Vagina (tissue), 2 donors: Measurements from ENCODE around the gene CEBPE. TPM values are rescaled to one million over a fixed set of nuclear protein-coding genes. Genes with fewer than 3 reads are reported as not detected.

Source experiments
- DNase-seq, 2 donors: peaks; one replicate each; pipeline ENCODE4 v3.0.0-alpha.2; 2017; ENCODE audit errors: extremely low spot score in 2 of 2
- H3K27ac ChIP-seq: fragments of 200-600 bp; sonication (generic); one replicate; pipeline ENCODE4 v1.5.1; 2019
- H3K27me3 ChIP-seq: fragments of 200-600 bp; sonication (generic); one replicate; pipeline ENCODE4 v1.5.1; 2019
- H3K36me3 ChIP-seq, 2 donors: fragments of 200-600 bp; sonication (generic); one replicate each; pipeline ENCODE4 v1.5.1; 2017 to 2019
- H3K4me1 ChIP-seq: fragments of 200-600 bp; sonication (generic); one replicate; pipeline ENCODE4 v1.5.1; 2019
- H3K4me3 ChIP-seq, 2 donors: fragments of 200-600 bp; sonication (generic); 1 replicate in 1 of 2; 2 replicates in 1 of 2; pipeline ENCODE4 v1.5.1; 2016 to 2019
- H3K9me3 ChIP-seq: fragments of 200-600 bp; sonication (generic); one replicate; pipeline ENCODE4 v1.5.1; 2019
- POLR2A ChIP-seq, 2 donors: fragments of 450-650 bp; IDR thresholded peaks; one replicate each; pipeline ENCODE4 v1.6.1; 2017; ENCODE audit warnings: antibody characterized with exemption in 2 of 2, mild to moderate bottlenecking in 2 of 2, moderate library complexity in 2 of 2
- POLR2AphosphoS5 ChIP-seq, 2 donors: sonication (generic); formaldehyde crosslinking; IDR thresholded peaks; one replicate each; pipeline ENCODE4 v1.9.0; 2017; ENCODE audit warnings: antibody characterized with exemption in 2 of 2, mild to moderate bottlenecking in 2 of 2, low read depth in 1 of 2; ENCODE audit not compliant: insufficient read depth in 1 of 2
- intact Hi-C: fragments of 100-400 bp; cut with DNase I; formaldehyde crosslinking; loops from one replicate; pipeline ENCODE4 v1.15.1; 2023
- total RNA-seq: library from RNA; depleted of rRNA; stranded (reverse); fragments of >200 nt; gene quantifications from one replicate; pipeline ENCODE4 v1.2.3, GENCODE V29; 2016
- TF ChIP-seq, protein P1 (sequence below), 3 experiments: fragments of 450-650 bp in 2 of 3; fragments of 200-600 bp in 1 of 3; sonication (generic) in 1 of 3; IDR thresholded peaks; one replicate each; pipeline ENCODE4 v1.5.1; 2017 to 2019; ENCODE audit warnings: antibody characterized with exemption in 3 of 3, mild to moderate bottlenecking in 2 of 3, moderate library complexity in 2 of 3

Gene CEBPE
- total RNA-seq, 1 donor from 2014 or later, result not detected

DNA sequence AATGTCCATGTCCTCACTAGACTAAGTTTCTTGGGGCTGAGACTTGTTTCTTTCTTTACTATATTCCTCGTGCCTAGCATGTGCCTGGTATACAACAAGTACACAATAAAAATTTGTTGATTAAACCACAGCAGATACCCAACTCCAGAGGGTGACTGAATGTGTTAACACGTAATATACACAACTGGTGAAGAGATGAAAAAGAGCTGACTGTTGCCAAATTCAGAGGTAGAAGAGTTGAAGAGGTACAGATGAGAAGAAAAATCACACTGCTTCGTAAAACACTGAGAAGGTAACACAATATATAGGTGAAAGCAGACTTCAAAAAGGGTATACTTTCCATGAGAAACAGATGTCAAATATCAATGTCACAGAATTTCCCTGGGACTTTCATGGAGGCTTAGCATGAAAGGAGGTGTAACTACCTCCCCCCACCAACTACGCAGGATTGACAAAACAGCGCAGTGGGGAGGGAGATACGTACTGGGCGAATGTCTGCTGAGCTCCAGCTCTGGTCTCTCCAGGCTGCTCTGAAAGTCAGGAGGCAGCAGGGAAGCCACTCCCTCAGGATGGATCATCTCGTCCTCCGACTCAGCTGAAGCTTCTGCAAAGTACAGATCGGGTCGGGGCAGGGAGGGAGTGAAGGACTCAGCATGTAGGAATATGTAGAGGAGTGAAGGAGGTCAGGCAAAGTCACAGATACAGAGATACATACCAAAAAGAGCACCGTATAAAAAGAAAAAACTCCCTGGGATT, 29.4 kb downstream of the CEBPE start:
- TF ChIP-seq POLR2A (IDR thresholded peaks at IDR 0.05) (no peak), POLR2AphosphoS5 (IDR thresholded peaks at IDR 0.05; ENCODE audit: insufficient read depth in 1 of 2, low read depth in 1 of 2) (no peak)
- TF ChIP-seq, protein P1, sequence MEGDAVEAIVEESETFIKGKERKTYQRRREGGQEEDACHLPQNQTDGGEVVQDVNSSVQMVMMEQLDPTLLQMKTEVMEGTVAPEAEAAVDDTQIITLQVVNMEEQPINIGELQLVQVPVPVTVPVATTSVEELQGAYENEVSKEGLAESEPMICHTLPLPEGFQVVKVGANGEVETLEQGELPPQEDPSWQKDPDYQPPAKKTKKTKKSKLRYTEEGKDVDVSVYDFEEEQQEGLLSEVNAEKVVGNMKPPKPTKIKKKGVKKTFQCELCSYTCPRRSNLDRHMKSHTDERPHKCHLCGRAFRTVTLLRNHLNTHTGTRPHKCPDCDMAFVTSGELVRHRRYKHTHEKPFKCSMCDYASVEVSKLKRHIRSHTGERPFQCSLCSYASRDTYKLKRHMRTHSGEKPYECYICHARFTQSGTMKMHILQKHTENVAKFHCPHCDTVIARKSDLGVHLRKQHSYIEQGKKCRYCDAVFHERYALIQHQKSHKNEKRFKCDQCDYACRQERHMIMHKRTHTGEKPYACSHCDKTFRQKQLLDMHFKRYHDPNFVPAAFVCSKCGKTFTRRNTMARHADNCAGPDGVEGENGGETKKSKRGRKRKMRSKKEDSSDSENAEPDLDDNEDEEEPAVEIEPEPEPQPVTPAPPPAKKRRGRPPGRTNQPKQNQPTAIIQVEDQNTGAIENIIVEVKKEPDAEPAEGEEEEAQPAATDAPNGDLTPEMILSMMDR (IDR thresholded peaks at IDR 0.05), result no peak
- intact Hi-C loops, result no loop called here
- no peaks in the 10 kb centered on the region for H3K27me3 ChIP-seq
- peaks cover 3 to 70% of the 10 kb centered on the region in 2 donors for H3K36me3 ChIP-seq
- DNase-seq, result peak; percentile 61 to 79
- peaks cover 24% of the 10 kb centered on the region for H3K4me1 ChIP-seq
- H3K4me3 ChIP-seq, result no peak overlapping the region
- no peaks in the 10 kb centered on the region for H3K9me3 ChIP-seq
- no peak overlapping the region for H3K27ac ChIP-seq

DNA sequence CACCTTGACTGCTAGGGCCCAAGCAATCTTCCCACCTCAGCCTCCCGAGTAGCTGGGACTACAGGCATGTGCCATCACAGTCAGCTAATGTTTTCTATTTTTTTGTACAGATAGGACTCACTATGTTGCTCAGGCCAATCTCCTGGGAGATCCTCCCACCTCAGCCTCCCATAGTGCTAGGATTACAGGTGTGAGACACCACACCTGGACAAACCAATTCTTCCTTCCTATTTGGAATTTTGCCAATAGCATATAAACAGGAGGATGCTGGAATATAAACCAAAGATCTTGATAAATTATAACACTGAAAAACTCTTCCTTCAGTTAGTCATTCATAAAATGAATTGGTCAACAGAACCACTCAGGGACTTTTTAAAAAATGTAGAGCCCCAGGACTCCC, 32.5 kb downstream of the CEBPE start:
- Histone ChIP-seq H3K36me3 (peaks cover 3 to 85% of the 10 kb centered on the region in 2 donors), H3K4me1 (no peaks in the 10 kb centered on the region)
- intact Hi-C loops, result no loop called here

DNA sequence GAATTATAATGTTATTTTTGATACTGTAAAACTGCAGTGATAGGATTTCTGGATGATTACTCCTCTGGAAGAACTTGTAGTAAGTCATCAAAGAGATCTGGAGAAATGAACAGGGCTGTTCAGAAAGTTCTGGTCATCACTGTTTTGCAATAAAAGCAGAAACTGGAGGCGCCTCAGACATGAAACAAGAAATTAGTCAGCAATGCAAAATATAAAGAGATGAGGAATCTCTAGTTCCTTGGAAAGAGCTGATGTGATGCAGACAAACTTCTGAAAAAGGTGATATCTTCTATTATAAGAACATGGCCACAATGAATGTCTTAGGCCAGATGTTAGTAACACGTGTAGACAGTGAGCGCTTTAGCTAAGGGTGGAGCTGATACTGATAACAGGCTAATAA, 33.6 kb downstream of the CEBPE start:
- Histone ChIP-seq H3K27ac (peak overlapping the region; percentile 27), H3K27me3 (no peaks in the 10 kb centered on the region), H3K4me1 (no peaks in the 10 kb centered on the region), H3K9me3 (no peaks in the 10 kb centered on the region), H3K4me3 (no peak overlapping the region), H3K36me3 (peaks cover 3 to 95% of the 10 kb centered on the region in 2 donors)
- intact Hi-C loops, result no loop called here
- no peak for DNase-seq
- TF ChIP-seq POLR2AphosphoS5 (IDR thresholded peaks at IDR 0.05; ENCODE audit: insufficient read depth in 1 of 2, low read depth in 1 of 2) (no peak), POLR2A (IDR thresholded peaks at IDR 0.05) (no peak)
- TF ChIP-seq, protein P1 (IDR thresholded peaks at IDR 0.05), result no peak

More for the DNA sequence above, 32.5 kb downstream of the CEBPE start:
- Histone ChIP-seq H3K9me3 (no peaks in the 10 kb centered on the region), H3K27me3 (no peaks in the 10 kb centered on the region), H3K27ac (no peak overlapping the region), H3K4me3 (no peak overlapping the region)
- TF ChIP-seq, protein P1 (IDR thresholded peaks at IDR 0.05), result no peak
- TF ChIP-seq POLR2AphosphoS5 (IDR thresholded peaks at IDR 0.05; ENCODE audit: insufficient read depth in 1 of 2, low read depth in 1 of 2) (no peak), POLR2A (IDR thresholded peaks at IDR 0.05) (no peak)
- DNase-seq, result peak; percentile 8 to 14

DNA sequence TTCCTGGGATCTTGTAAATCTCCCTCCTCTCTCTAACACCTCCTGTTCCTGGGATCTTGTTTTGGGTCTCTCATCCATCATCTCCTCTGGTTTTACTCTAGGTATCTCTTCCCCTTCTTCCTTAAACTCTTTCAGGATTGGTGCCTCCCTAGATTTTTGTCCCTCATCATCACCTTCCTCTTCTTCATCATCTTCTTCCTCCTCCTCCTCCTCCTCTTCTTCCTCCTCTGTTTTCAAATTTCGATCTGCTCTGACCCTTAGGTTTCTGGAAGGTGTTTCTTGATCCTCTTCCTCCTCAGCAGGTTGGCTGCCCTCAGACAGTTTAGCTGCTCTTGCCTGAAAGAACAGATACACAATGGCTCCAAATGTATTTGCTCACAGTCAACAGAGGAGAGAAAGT, 38.6 kb downstream of the CEBPE start:
- H3K27ac ChIP-seq, result peak overlapping the region; percentile 72
- no peaks in the 10 kb centered on the region for H3K27me3 ChIP-seq
- H3K4me1 ChIP-seq, result peaks cover 31% of the 10 kb centered on the region
- H3K36me3 ChIP-seq, result peaks cover 3 to 93% of the 10 kb centered on the region in 2 donors
- intact Hi-C loops, result no loop called here
- no peak for DNase-seq
- no peaks in the 10 kb centered on the region for H3K9me3 ChIP-seq
- TF ChIP-seq POLR2AphosphoS5 (IDR thresholded peaks at IDR 0.05; ENCODE audit: insufficient read depth in 1 of 2, low read depth in 1 of 2), result no peak
- no peak for TF ChIP-seq POLR2A (IDR thresholded peaks at IDR 0.05)
- H3K4me3 ChIP-seq, result no peak overlapping the region

DNA sequence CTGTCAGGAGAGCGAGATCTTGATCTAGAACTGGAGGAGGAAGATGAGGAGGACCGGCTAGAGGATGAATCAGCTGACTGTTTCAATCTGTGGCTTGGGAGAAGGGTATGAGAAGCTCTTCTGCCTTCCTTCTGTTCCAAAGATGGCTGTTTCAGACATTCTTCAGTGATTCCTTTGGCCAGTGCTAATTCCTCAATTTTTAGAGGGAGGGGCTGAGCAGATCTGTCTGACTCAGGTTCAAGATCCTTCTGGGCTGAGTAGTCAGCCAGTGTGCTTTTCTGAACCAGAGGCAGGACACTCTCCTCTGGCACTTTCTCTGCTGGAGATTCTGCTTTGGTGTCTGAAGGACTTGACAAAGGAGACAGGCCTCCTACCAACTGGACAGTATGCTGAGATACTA, 39.3 kb downstream of the CEBPE start:
- Histone ChIP-seq H3K9me3 (no peaks in the 10 kb centered on the region), H3K36me3 (peaks cover 3 to 90% of the 10 kb centered on the region in 2 donors), H3K4me3 (no peak overlapping the region), H3K27me3 (no peaks in the 10 kb centered on the region), H3K4me1 (peaks cover 31% of the 10 kb centered on the region), H3K27ac (peak overlapping the region; percentile 72)
- TF ChIP-seq, protein P1 (IDR thresholded peaks at IDR 0.05), result no peak
- no peak for TF ChIP-seq POLR2AphosphoS5 (IDR thresholded peaks at IDR 0.05; ENCODE audit: insufficient read depth in 1 of 2, low read depth in 1 of 2)
- TF ChIP-seq POLR2A (IDR thresholded peaks at IDR 0.05), result no peak
- no peak for DNase-seq
- intact Hi-C loops, result no loop called here
